Mesothelial cell of epicardium (in vitro differentiated cells): ENCODE measurements around the gene CUX1. TPM values are rescaled to one million over a fixed set of nuclear protein-coding genes. Genes with fewer than 3 reads are reported as not detected.

Source experiments
- DNase-seq, 2 experiments: peaks; one replicate each; pipeline ENCODE4 v3.0.0; 2021; ENCODE audit warnings: low spot score in 2 of 2; ENCODE audit not compliant: unreplicated experiment in 2 of 2
- H3K27ac Mint-ChIP-seq: 2 replicates; pipeline ENCODE4 v1.8.0; 2021; ENCODE audit warnings: mixed read lengths
- H3K27me3 Mint-ChIP-seq: 2 replicates; pipeline ENCODE4 v1.8.0; 2021; ENCODE audit warnings: low read depth, mixed read lengths
- H3K36me3 Mint-ChIP-seq: 2 replicates; pipeline ENCODE4 v1.8.0; 2021; ENCODE audit warnings: mixed read lengths
- H3K4me1 Mint-ChIP-seq: 2 replicates; pipeline ENCODE4 v1.8.0; 2021; ENCODE audit warnings: mixed read lengths
- H3K4me3 Mint-ChIP-seq: 2 replicates; pipeline ENCODE4 v1.8.0; 2021; ENCODE audit warnings: mild to moderate bottlenecking, moderate library complexity, mixed read lengths
- H3K9me3 Mint-ChIP-seq: 2 replicates; pipeline ENCODE4 v1.8.0; 2021; ENCODE audit warnings: mixed read lengths
- total RNA-seq: library from RNA; stranded (reverse); gene quantifications from 3 replicates; pipeline ENCODE4 v1.2.1, GENCODE V29; 2021
- TF ChIP-seq, protein P1 (sequence below): fragments of 200-600 bp; sonication (generic); IDR thresholded peaks from one replicate; pipeline ENCODE4 v1.5.0; 2021; ENCODE audit warnings: antibody characterized with exemption; ENCODE audit not compliant: unreplicated experiment

The CUX1 gene
- total RNA-seq, 1 donor from 2014 or later = 158 TPM

- DNase-seq = no peak
- H3K36me3 Mint-ChIP-seq = peaks cover 45% of the 10 kb centered on the region
- H3K4me1 Mint-ChIP-seq = no peaks in the 10 kb centered on the region
- no peaks in the 10 kb centered on the region for H3K9me3 Mint-ChIP-seq
- no peaks in the 10 kb centered on the region for H3K27me3 Mint-ChIP-seq
- TF ChIP-seq, protein P1, sequence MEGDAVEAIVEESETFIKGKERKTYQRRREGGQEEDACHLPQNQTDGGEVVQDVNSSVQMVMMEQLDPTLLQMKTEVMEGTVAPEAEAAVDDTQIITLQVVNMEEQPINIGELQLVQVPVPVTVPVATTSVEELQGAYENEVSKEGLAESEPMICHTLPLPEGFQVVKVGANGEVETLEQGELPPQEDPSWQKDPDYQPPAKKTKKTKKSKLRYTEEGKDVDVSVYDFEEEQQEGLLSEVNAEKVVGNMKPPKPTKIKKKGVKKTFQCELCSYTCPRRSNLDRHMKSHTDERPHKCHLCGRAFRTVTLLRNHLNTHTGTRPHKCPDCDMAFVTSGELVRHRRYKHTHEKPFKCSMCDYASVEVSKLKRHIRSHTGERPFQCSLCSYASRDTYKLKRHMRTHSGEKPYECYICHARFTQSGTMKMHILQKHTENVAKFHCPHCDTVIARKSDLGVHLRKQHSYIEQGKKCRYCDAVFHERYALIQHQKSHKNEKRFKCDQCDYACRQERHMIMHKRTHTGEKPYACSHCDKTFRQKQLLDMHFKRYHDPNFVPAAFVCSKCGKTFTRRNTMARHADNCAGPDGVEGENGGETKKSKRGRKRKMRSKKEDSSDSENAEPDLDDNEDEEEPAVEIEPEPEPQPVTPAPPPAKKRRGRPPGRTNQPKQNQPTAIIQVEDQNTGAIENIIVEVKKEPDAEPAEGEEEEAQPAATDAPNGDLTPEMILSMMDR = no peak
- no peak overlapping the region for H3K4me3 Mint-ChIP-seq
- no peak overlapping the region for H3K27ac Mint-ChIP-seq
Observed at GRCh38 chr7:102198417-102198956, 381.1 kb downstream of the CUX1 start.

GRCh38 chr7:102201576-102201975, 384.1 kb downstream of the CUX1 start:
- H3K27me3 Mint-ChIP-seq = no peaks in the 10 kb centered on the region
- peaks cover 46% of the 10 kb centered on the region for H3K36me3 Mint-ChIP-seq
- no peak overlapping the region for H3K27ac Mint-ChIP-seq
- no peak overlapping the region for H3K4me3 Mint-ChIP-seq
- TF ChIP-seq, protein P1 = no peak
- no peaks in the 10 kb centered on the region for H3K9me3 Mint-ChIP-seq
- H3K4me1 Mint-ChIP-seq = no peaks in the 10 kb centered on the region
- DNase-seq = no peak

DNA sequence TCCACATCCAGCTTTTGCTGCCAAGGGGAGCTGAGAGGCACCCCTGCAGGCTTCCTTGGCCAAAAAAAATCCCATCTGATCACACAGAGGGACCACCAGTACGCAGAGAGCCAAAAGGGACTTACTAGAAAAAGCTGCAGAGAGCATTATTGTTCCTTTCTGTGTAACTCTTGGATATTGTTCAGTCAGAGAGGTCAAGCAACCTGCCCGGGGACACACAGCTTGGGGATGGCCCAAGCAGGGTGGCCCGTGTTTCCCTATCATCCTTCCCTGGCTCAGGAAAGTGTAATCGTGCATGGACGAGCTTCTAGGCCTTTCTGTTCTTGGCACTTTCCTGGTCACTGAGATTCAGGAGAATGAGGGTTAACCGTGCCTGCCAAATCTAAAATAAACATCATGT, 385.1 kb downstream of the CUX1 start:
- H3K27ac Mint-ChIP-seq = no peak overlapping the region
- no peaks in the 10 kb centered on the region for H3K9me3 Mint-ChIP-seq
- peaks cover 37% of the 10 kb centered on the region for H3K36me3 Mint-ChIP-seq
- H3K27me3 Mint-ChIP-seq = no peaks in the 10 kb centered on the region
- no peak overlapping the region for H3K4me3 Mint-ChIP-seq
- TF ChIP-seq, protein P1 = no peak
- no peaks in the 10 kb centered on the region for H3K4me1 Mint-ChIP-seq
- DNase-seq = no peak

DNA sequence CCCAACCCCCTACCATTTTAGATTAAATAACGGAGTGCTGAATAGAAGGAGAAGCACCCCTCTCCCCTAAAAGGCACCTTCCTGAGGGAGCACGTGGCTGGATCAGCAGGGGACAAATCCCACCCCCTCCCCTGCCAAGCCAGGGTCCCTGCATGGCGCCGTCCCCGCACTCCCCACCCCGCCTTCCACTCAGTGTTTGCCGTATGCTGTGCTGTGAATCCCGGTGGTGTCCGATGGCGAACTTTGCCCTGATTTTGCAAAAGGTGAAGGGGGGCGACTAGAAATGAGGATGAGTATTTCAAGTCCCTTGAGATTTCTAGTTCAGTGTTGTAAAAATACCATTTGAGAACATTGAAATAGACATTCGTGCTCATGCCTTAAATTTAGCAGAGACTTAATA, 385.8 kb downstream of the CUX1 start:
- H3K27ac Mint-ChIP-seq = no peak overlapping the region
- peaks cover 36% of the 10 kb centered on the region for H3K36me3 Mint-ChIP-seq
- H3K9me3 Mint-ChIP-seq = no peaks in the 10 kb centered on the region
- TF ChIP-seq, protein P1 = no peak
- no peak overlapping the region for H3K4me3 Mint-ChIP-seq
- H3K27me3 Mint-ChIP-seq = no peaks in the 10 kb centered on the region
- H3K4me1 Mint-ChIP-seq = no peaks in the 10 kb centered on the region
- no peak for DNase-seq

GRCh38 chr7:102204212-102204611, 386.8 kb downstream of the CUX1 start:
- no peak overlapping the region for H3K27ac Mint-ChIP-seq
- DNase-seq = no peak
- H3K4me1 Mint-ChIP-seq = no peaks in the 10 kb centered on the region
- TF ChIP-seq, protein P1 = no peak
- no peaks in the 10 kb centered on the region for H3K9me3 Mint-ChIP-seq
- H3K36me3 Mint-ChIP-seq = peaks cover 33% of the 10 kb centered on the region
- no peak overlapping the region for H3K4me3 Mint-ChIP-seq
- H3K27me3 Mint-ChIP-seq = no peaks in the 10 kb centered on the region

DNA sequence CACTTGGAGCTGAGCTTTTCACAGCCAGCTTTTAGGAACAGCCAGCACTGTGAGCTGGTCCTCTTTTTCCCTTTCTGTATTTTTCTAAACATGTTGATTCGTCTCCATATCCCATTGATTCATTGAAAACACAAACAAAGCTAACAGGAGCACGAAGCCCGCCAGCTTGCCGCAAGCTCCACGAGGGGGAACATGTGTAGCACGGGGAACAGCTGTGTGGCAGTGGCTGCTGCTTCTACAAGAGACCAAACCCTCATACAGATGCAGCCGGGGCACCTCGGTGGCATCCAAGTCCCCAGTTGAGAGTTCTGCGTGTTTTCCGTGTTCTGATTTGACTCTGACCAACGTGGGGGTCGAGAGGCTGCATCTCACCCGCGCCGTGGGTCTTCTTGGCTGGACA, 388.5 kb downstream of the CUX1 start:
- no peak for DNase-seq

More for the DNA sequence above, 388.5 kb downstream of the CUX1 start:
- H3K9me3 Mint-ChIP-seq = no peaks in the 10 kb centered on the region
- TF ChIP-seq, protein P1 = no peak
- H3K27ac Mint-ChIP-seq = no peak overlapping the region
- H3K36me3 Mint-ChIP-seq = peaks cover 35% of the 10 kb centered on the region
- no peaks in the 10 kb centered on the region for H3K27me3 Mint-ChIP-seq
- no peaks in the 10 kb centered on the region for H3K4me1 Mint-ChIP-seq
- no peak overlapping the region for H3K4me3 Mint-ChIP-seq
